IPS-18c (cell line): Measurements from ENCODE around the gene RFX8.

Source experiments
- H3K4me3 ChIP-seq: 2 replicates; pipeline ENCODE4 v1.7.0; 2013; ENCODE audit warnings: low read depth, mild to moderate bottlenecking, low read length, moderate library complexity; ENCODE audit not compliant: insufficient read depth
- H3K9me3 ChIP-seq: one replicate; pipeline ENCODE4 v1.6.1; 2013; ENCODE audit warnings: mild to moderate bottlenecking, low read length, moderate library complexity; ENCODE audit not compliant: control insufficient read depth, insufficient read depth

RFX8 gene

GRCh38 chr2:101429453-101429852, 45.5 kb downstream of the RFX8 start:
- no peaks in the 10 kb centered on the region for H3K9me3 ChIP-seq
- H3K4me3 ChIP-seq, result no peak overlapping the region

- no peak overlapping the region for H3K4me3 ChIP-seq
Measured at GRCh38 chr2:101428422-101429176, 46.3 kb downstream of the RFX8 start.

GRCh38 chr2:101427743-101428142, 47.2 kb downstream of the RFX8 start:
- Histone ChIP-seq H3K4me3 (no peak overlapping the region), H3K9me3 (peaks cover 3% of the 10 kb centered on the region)

More at GRCh38 chr2:101428422-101429176, 46.3 kb downstream of the RFX8 start:
- H3K9me3 ChIP-seq, result no peaks in the 10 kb centered on the region

GRCh38 chr2:101427240-101427639, 47.7 kb downstream of the RFX8 start:
- Histone ChIP-seq H3K4me3 (no peak overlapping the region), H3K9me3 (peaks cover 3% of the 10 kb centered on the region)

GRCh38 chr2:101426822-101427221, 48.1 kb downstream of the RFX8 start:
- peaks cover 3% of the 10 kb centered on the region for H3K9me3 ChIP-seq
- H3K4me3 ChIP-seq, result no peak overlapping the region

GRCh38 chr2:101420623-101421022, 54.3 kb downstream of the RFX8 start:
- peaks cover 3% of the 10 kb centered on the region for H3K9me3 ChIP-seq
- no peak overlapping the region for H3K4me3 ChIP-seq

- Histone ChIP-seq H3K9me3 (peaks cover 3% of the 10 kb centered on the region), H3K4me3 (no peak overlapping the region)
Measured at GRCh38 chr2:101419096-101419663, 55.7 kb downstream of the RFX8 start.

GRCh38 chr2:101418460-101419095, 56.3 kb downstream of the RFX8 start:
- Histone ChIP-seq H3K4me3 (no peak overlapping the region), H3K9me3 (peaks cover 3% of the 10 kb centered on the region)

GRCh38 chr2:101416609-101417008, 58.3 kb downstream of the RFX8 start:
- Histone ChIP-seq H3K9me3 (no peaks in the 10 kb centered on the region), H3K4me3 (no peak overlapping the region)

GRCh38 chr2:101415884-101416283, 59.0 kb downstream of the RFX8 start:
- H3K9me3 ChIP-seq, result no peaks in the 10 kb centered on the region
- H3K4me3 ChIP-seq, result no peak overlapping the region

GRCh38 chr2:101415220-101415619, 59.7 kb downstream of the RFX8 start:
- Histone ChIP-seq H3K4me3 (no peak overlapping the region), H3K9me3 (no peaks in the 10 kb centered on the region)

GRCh38 chr2:101412092-101412694, 62.7 kb downstream of the RFX8 start:
- H3K4me3 ChIP-seq, result no peak overlapping the region

GRCh38 chr2:101410746-101411145, 64.2 kb downstream of the RFX8 start:
- H3K4me3 ChIP-seq, result no peak overlapping the region
- no peaks in the 10 kb centered on the region for H3K9me3 ChIP-seq

More at GRCh38 chr2:101412092-101412694, 62.7 kb downstream of the RFX8 start:
- no peaks in the 10 kb centered on the region for H3K9me3 ChIP-seq

- Histone ChIP-seq H3K4me3 (no peak overlapping the region), H3K9me3 (no peaks in the 10 kb centered on the region)
Measured at GRCh38 chr2:101410114-101410513, 64.8 kb downstream of the RFX8 start.

- Histone ChIP-seq H3K9me3 (no peaks in the 10 kb centered on the region), H3K4me3 (no peak overlapping the region)
Measured at GRCh38 chr2:101409699-101410098, 65.2 kb downstream of the RFX8 start.

GRCh38 chr2:101408925-101409324, 66.0 kb downstream of the RFX8 start:
- Histone ChIP-seq H3K9me3 (no peaks in the 10 kb centered on the region), H3K4me3 (no peak overlapping the region)

GRCh38 chr2:101405351-101405899, 69.5 kb downstream of the RFX8 start:
- Histone ChIP-seq H3K4me3 (no peak overlapping the region), H3K9me3 (no peaks in the 10 kb centered on the region)

GRCh38 chr2:101403745-101404144, 71.2 kb downstream of the RFX8 start:
- H3K4me3 ChIP-seq, result no peak overlapping the region
- H3K9me3 ChIP-seq, result no peaks in the 10 kb centered on the region
